Measurements from ENCODE around the gene IGF2BP2.

The IGF2BP2 gene

GRCh38 chr3:185605566-185605965, 219.3 kb downstream of the IGF2BP2 start:
- no peak for DNase-seq
- Mint-ChIP-seq H3K4me1 (no peaks in the 10 kb centered on the region), H3K36me3 (ENCODE audit: low read depth) (peaks cover 51% of the 10 kb centered on the region), H3K4me3 (no peak overlapping the region), H3K9me3 (no peaks in the 10 kb centered on the region), H3K27me3 (no peaks in the 10 kb centered on the region), H3K27ac (no peak overlapping the region)
- ATAC-seq: no peak

- H3K27ac Mint-ChIP-seq: peak overlapping the region; percentile 51
- no peaks in the 10 kb centered on the region for H3K9me3 Mint-ChIP-seq
- ATAC-seq (no peak), DNase-seq (no peak)
- H3K27me3 Mint-ChIP-seq: no peaks in the 10 kb centered on the region
- no peak overlapping the region for H3K4me3 Mint-ChIP-seq
- peaks cover 12% of the 10 kb centered on the region for H3K4me1 Mint-ChIP-seq
- peaks cover 13% of the 10 kb centered on the region for H3K36me3 Mint-ChIP-seq (ENCODE audit: low read depth)
Observed at GRCh38 chr3:185595526-185595925, 229.3 kb downstream of the IGF2BP2 start.

- ATAC-seq (no peak), DNase-seq (no peak)
- no peaks in the 10 kb centered on the region for H3K27me3 Mint-ChIP-seq
- H3K4me3 Mint-ChIP-seq: no peak overlapping the region
- H3K9me3 Mint-ChIP-seq: no peaks in the 10 kb centered on the region
- H3K36me3 Mint-ChIP-seq (ENCODE audit: low read depth): peaks cover 6% of the 10 kb centered on the region
- H3K4me1 Mint-ChIP-seq: peaks cover 14% of the 10 kb centered on the region
- peak overlapping the region; percentile 35 for H3K27ac Mint-ChIP-seq
Observed at GRCh38 chr3:185594073-185594472, 230.8 kb downstream of the IGF2BP2 start.

Measured in activated naive CD8-positive, alpha-beta T cell treated with anti-CD3 and anti-CD28 coated beads, Interleukin-2, amount 50 U/mL, for 24 hours (primary cell).